ENCODE results near the gene OR2L5.

GRCh38 chr1:248047008-248047407 is 33.5 kb downstream of the OR2L5 start:
- no peak for TF ChIP-seq YY1 (IDR thresholded peaks at IDR 0.05)
- TF ChIP-seq, protein P1, sequence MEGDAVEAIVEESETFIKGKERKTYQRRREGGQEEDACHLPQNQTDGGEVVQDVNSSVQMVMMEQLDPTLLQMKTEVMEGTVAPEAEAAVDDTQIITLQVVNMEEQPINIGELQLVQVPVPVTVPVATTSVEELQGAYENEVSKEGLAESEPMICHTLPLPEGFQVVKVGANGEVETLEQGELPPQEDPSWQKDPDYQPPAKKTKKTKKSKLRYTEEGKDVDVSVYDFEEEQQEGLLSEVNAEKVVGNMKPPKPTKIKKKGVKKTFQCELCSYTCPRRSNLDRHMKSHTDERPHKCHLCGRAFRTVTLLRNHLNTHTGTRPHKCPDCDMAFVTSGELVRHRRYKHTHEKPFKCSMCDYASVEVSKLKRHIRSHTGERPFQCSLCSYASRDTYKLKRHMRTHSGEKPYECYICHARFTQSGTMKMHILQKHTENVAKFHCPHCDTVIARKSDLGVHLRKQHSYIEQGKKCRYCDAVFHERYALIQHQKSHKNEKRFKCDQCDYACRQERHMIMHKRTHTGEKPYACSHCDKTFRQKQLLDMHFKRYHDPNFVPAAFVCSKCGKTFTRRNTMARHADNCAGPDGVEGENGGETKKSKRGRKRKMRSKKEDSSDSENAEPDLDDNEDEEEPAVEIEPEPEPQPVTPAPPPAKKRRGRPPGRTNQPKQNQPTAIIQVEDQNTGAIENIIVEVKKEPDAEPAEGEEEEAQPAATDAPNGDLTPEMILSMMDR (IDR thresholded peaks at IDR 0.05; ENCODE audit: low read depth, low read length, missing input control): no peak
- no peak for TF ChIP-seq GABPA (IDR thresholded peaks at IDR 0.05 in 1 of 2, conservative IDR thresholded peaks at IDR 0.05 in 1 of 2)
- TF ChIP-seq REST (IDR thresholded peaks at IDR 0.05): no peak
- no peak for TF ChIP-seq RAD21 (IDR thresholded peaks at IDR 0.05)
- TF ChIP-seq TAF1 (conservative IDR thresholded peaks at IDR 0.05): no peak
- TF ChIP-seq, protein P2, sequence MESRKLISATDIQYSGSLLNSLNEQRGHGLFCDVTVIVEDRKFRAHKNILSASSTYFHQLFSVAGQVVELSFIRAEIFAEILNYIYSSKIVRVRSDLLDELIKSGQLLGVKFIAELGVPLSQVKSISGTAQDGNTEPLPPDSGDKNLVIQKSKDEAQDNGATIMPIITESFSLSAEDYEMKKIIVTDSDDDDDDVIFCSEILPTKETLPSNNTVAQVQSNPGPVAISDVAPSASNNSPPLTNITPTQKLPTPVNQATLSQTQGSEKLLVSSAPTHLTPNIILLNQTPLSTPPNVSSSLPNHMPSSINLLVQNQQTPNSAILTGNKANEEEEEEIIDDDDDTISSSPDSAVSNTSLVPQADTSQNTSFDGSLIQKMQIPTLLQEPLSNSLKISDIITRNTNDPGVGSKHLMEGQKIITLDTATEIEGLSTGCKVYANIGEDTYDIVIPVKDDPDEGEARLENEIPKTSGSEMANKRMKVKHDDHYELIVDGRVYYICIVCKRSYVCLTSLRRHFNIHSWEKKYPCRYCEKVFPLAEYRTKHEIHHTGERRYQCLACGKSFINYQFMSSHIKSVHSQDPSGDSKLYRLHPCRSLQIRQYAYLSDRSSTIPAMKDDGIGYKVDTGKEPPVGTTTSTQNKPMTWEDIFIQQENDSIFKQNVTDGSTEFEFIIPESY (IDR thresholded peaks at IDR 0.05): no peak
- no peak for TF ChIP-seq JUND (IDR thresholded peaks at IDR 0.05)
- TF ChIP-seq NR2F2 (IDR thresholded peaks at IDR 0.05): no peak
- TF ChIP-seq RXRA (IDR thresholded peaks at IDR 0.05): no peak
- no peak for TF ChIP-seq EGR1 (IDR thresholded peaks at IDR 0.05; ENCODE audit: low read depth in 2 of 2)

All from liver (tissue), 3 donors.